H1 (cell line): ENCODE results near the gene L3HYPDH. TPM values are rescaled to one million over a fixed set of nuclear protein-coding genes. Genes with fewer than 3 reads are reported as not detected.

Source experiments
- CTCF ChIA-PET: fragments of 300-600 bp; sonication (Branson Sonifier 250); formaldehyde crosslinking; loops from one replicate; lab custom pipeline; 2021; ENCODE audit not compliant: partially characterized antibody; lab: Charles Lee
- POLR2A ChIA-PET: fragments of 300-600 bp; sonication (Branson Sonifier 250); formaldehyde crosslinking; loops from one replicate; lab custom pipeline; 2021; ENCODE audit warnings: inconsistent platforms; ENCODE audit not compliant: partially characterized antibody; lab: Charles Lee
- DNase-seq, 2 experiments: peaks; one replicate each; pipeline versions ENCODE4 v3.0.0 to v3.0.0-alpha.2; 2010 to 2022; ENCODE audit warnings: low spot score in 2 of 2, low read depth in 1 of 2, mixed read lengths in 1 of 2
- FAIRE-seq: peaks from 2 replicates; lab custom pipeline; 2011; peaks lifted over from hg19 to GRCh38; lab: Jason Lieb, UNC
- H2AFZ ChIP-seq: 2 replicates; pipeline ENCODE4 v1.8.1; 2012; ENCODE audit warnings: low read length, inconsistent platforms
- H2AK5ac ChIP-seq: 2 replicates; pipeline ENCODE4 v1.6.1; 2013; ENCODE audit warnings: low read depth, low read length
- H2BK120ac ChIP-seq: replicated peaks from 2 replicates; pipeline ENCODE3; 2013; ENCODE audit warnings: low read depth, low read length, inconsistent platforms
- H2BK12ac ChIP-seq: 2 replicates; pipeline ENCODE4 v1.6.1; 2013; ENCODE audit warnings: low read depth, low read length
- H2BK15ac ChIP-seq: 2 replicates; pipeline ENCODE4 v1.6.1; 2013; ENCODE audit warnings: low read length
- H2BK20ac ChIP-seq: 2 replicates; pipeline ENCODE4 v1.6.1; 2013; ENCODE audit warnings: low read length
- H2BK5ac ChIP-seq: 2 replicates; pipeline ENCODE4 v1.6.1; 2013; ENCODE audit warnings: low read depth, low read length
- H3K14ac ChIP-seq: 2 replicates; pipeline ENCODE4 v1.6.1; 2013; ENCODE audit warnings: inconsistent platforms; ENCODE audit not compliant: insufficient read length
- H3K18ac ChIP-seq: 2 replicates; pipeline ENCODE4 v1.6.1; 2013; ENCODE audit warnings: low read length; ENCODE audit errors: extremely low read depth
- H3K23ac ChIP-seq: 2 replicates; pipeline ENCODE4 v1.6.1; 2013; ENCODE audit warnings: inconsistent platforms; ENCODE audit not compliant: insufficient read length
- H3K23me2 ChIP-seq: 2 replicates; pipeline ENCODE4 v1.6.1; 2013; ENCODE audit warnings: low read depth, low read length
- H3K27ac ChIP-seq: 2 replicates; pipeline ENCODE4 v1.6.1; 2011; ENCODE audit warnings: low read depth, low read length, inconsistent platforms
- H3K27me3 ChIP-seq, 4 experiments: replicated peaks in 1 of 4; 1 replicate in 1 of 4; 2 replicates in 3 of 4; pipeline versions ENCODE4 v1.6.1 to v1.8.1; 2011 to 2013; ENCODE audit warnings: low read length in 3 of 4, mild to moderate bottlenecking in 3 of 4, inconsistent platforms in 2 of 4, mixed read lengths in 2 of 4, moderate library complexity in 1 of 4; ENCODE audit not compliant: control insufficient read depth in 3 of 4, insufficient read depth in 3 of 4; ENCODE audit errors: extremely low read depth in 1 of 4
- H3K36me3 ChIP-seq, 4 experiments: 2 replicates each; pipeline versions ENCODE4 v1.6.1 to v1.8.1; 2011 to 2013; ENCODE audit warnings: mild to moderate bottlenecking in 4 of 4, low read length in 3 of 4, moderate library complexity in 2 of 4, control low read depth in 1 of 4, inconsistent platforms in 1 of 4; ENCODE audit not compliant: insufficient read depth in 4 of 4, control insufficient read depth in 2 of 4
- H3K4ac ChIP-seq: replicated peaks from 2 replicates; pipeline ENCODE3; 2013; ENCODE audit warnings: low read length, low read depth, mixed read lengths, inconsistent platforms; ENCODE audit not compliant: insufficient read length
- H3K4me1 ChIP-seq, 4 experiments: replicated peaks in 1 of 4; 1 replicate in 1 of 4; 2 replicates in 3 of 4; pipeline versions ENCODE4 v1.6.1 to v1.8.1; 2011 to 2013; ENCODE audit warnings: low read length in 3 of 4, inconsistent platforms in 2 of 4, mixed read lengths in 1 of 4; ENCODE audit not compliant: insufficient read depth in 4 of 4, control insufficient read depth in 3 of 4
- H3K4me2 ChIP-seq, 2 experiments: 2 replicates each; pipeline versions ENCODE4 v1.6.1 to v1.8.1; 2011 to 2013; ENCODE audit warnings: low read depth in 2 of 2, low read length in 2 of 2, control low read depth in 1 of 2, inconsistent platforms in 1 of 2, mild to moderate bottlenecking in 1 of 2; ENCODE audit not compliant: insufficient read depth in 1 of 2
- H3K4me3 ChIP-seq, 4 experiments: fragments of 200-600, 300-600 bp in 1 of 4; sonication (generic), shearing (Covaris generic), sonication (Bioruptor Twin) in 1 of 4; 2 replicates each; pipeline versions ENCODE4 v1.5.1 to v1.8.1; 2011 to 2016; ENCODE audit warnings: low read length in 4 of 4, low read depth in 3 of 4, control low read depth in 2 of 4, inconsistent platforms in 2 of 4, mild to moderate bottlenecking in 2 of 4, mixed read lengths in 1 of 4, moderate library complexity in 1 of 4; ENCODE audit not compliant: insufficient read depth in 2 of 4; ENCODE audit errors: extremely low read depth in 1 of 4
- H3K56ac ChIP-seq: replicated peaks from 2 replicates; pipeline ENCODE3; 2013; ENCODE audit warnings: low read depth, mild to moderate bottlenecking, mixed read lengths, low read length, inconsistent platforms; ENCODE audit not compliant: insufficient read length
- H3K79me1 ChIP-seq: 2 replicates; pipeline ENCODE4 v1.6.1; 2013; ENCODE audit warnings: low read depth, low read length, control low read depth
- H3K79me2 ChIP-seq, 2 experiments: 2 replicates each; pipeline versions ENCODE4 v1.6.1 to v1.8.1; 2012 to 2013; ENCODE audit warnings: low read length in 2 of 2, mild to moderate bottlenecking in 2 of 2, inconsistent platforms in 1 of 2; ENCODE audit not compliant: insufficient read depth in 2 of 2, control insufficient read depth in 1 of 2
- H3K9ac ChIP-seq, 4 experiments: replicated peaks in 1 of 4; 1 replicate in 1 of 4; 2 replicates in 3 of 4; pipeline versions ENCODE4 v1.6.1 to v1.8.1; 2011 to 2013; ENCODE audit warnings: low read depth in 3 of 4, low read length in 3 of 4, control low read depth in 2 of 4, mild to moderate bottlenecking in 2 of 4, moderate library complexity in 2 of 4, inconsistent platforms in 1 of 4; ENCODE audit errors: extremely low read depth in 1 of 4
- H3K9me3 ChIP-seq, 2 experiments: 2 replicates each; pipeline versions ENCODE4 v1.6.1 to v1.8.1; 2012 to 2013; ENCODE audit warnings: mild to moderate bottlenecking in 2 of 2, moderate library complexity in 2 of 2, control low read depth in 1 of 2, inconsistent platforms in 1 of 2, low read depth in 1 of 2, low read length in 1 of 2, mixed read lengths in 1 of 2; ENCODE audit not compliant: insufficient read depth in 2 of 2
- H4K20me1 ChIP-seq, 2 experiments: replicated peaks in 1 of 2; 2 replicates each; pipeline versions ENCODE3 to v1.8.1; 2011 to 2013; ENCODE audit warnings: inconsistent platforms in 2 of 2, low read length in 2 of 2, mild to moderate bottlenecking in 1 of 2; ENCODE audit not compliant: insufficient read depth in 2 of 2, control insufficient read depth in 1 of 2
- H4K5ac ChIP-seq: 2 replicates; pipeline ENCODE4 v1.6.1; 2013; ENCODE audit warnings: low read length, low read depth, mixed read lengths, inconsistent platforms; ENCODE audit not compliant: insufficient read length
- H4K8ac ChIP-seq: 2 replicates; pipeline ENCODE4 v1.8.0; 2013; ENCODE audit warnings: mild to moderate bottlenecking, moderate library complexity, low read length, inconsistent platforms; ENCODE audit not compliant: insufficient read depth; ENCODE audit errors: extremely low read depth
- H4K91ac ChIP-seq: replicated peaks from 2 replicates; pipeline ENCODE3; 2013; ENCODE audit warnings: low read length, mixed read lengths, inconsistent platforms; ENCODE audit not compliant: insufficient read length
- GTF2F1 ChIP-seq: IDR thresholded peaks from 2 replicates; pipeline ENCODE4 v1.6.1; 2012; ENCODE audit warnings: low read depth, low read length, improper control_type of control experiment, borderline replicate concordance
- MAX ChIP-seq: IDR thresholded peaks from 2 replicates; pipeline ENCODE4 v1.6.1; 2012; ENCODE audit warnings: inconsistent platforms
- WGBS, 2 experiments: shearing (Covaris generic) in 1 of 2; methylation state at CpG; one replicate each; pipeline versions ENCODE4 v1.1.6 to v1.1.7; 2013 to 2015; ENCODE audit warnings: low lambda C conversion rate in 2 of 2, mixed read lengths in 2 of 2, inconsistent platforms in 1 of 2, low coverage in 1 of 2, missing lambda C conversion rate in 1 of 2; ENCODE audit not compliant: insufficient replicate concordance in 2 of 2, insufficient coverage in 1 of 2, insufficient read length in 1 of 2; ENCODE audit errors: extremely low coverage in 1 of 2, missing lambda C conversion rate in 1 of 2; 5-methylcytosine and 5-hydroxymethylcytosine counted together
- polyA plus RNA-seq, 7 experiments: library from polyadenylated mRNA; depleted of rRNA in 3 of 7; stranded (reverse) in 5 of 7; unstranded in 2 of 7; fragments of >200 nt in 5 of 7; fragments of 200-250 nt in 2 of 7; gene quantifications; 1 replicate in 5 of 7; 2 replicates in 1 of 7; 4 replicates in 1 of 7; pipeline versions ENCODE4 v1.2.1 to v1.2.3, GENCODE V29; 2011 to 2013; ENCODE audit warnings: missing spikeins in 2 of 7, mixed read lengths in 2 of 7
- total RNA-seq: library from RNA; stranded (reverse); fragmentation: NEBNext Ultra II Directional; extraction: Animal tissue kit (Norgen Biotek cat#: 25700); gene quantifications from 2 replicates; pipeline ENCODE4 v1.2.1, GENCODE V29; 2021

The L3HYPDH gene
- total and polyA plus RNA-seq, 2 of the 8 experiments (the other 6 are each of a cell fraction or from before 2014, with no cell fraction given), result 11.2 to 15.8 TPM

GRCh38 chr14:59465316-59466135 is 18.7 kb downstream of the L3HYPDH start, which contains the start of gene GPR135:
TSS of gene GPR135 (minus strand) at chr14:59465380. CDS start at chr14:59465226, 154 bp downstream.
- Histone ChIP-seq H3K18ac (no peak within 1 kb of the TSS), H3K23ac (no peak within 1 kb of the TSS), H3K4me1 (peaks cover 0 to 10% (median 4%) of the 10 kb centered on the region in 4 experiments; a peak in 4 of 7 replicates), H2BK20ac (no peak within 1 kb of the TSS), H3K27ac (no peak within 1 kb of the TSS), H2AFZ (peak within 1 kb of the TSS; percentile 89; the same call in 1 of the 2 replicates), H3K79me1 (no peaks in the 10 kb centered on the region), H3K36me3 (peaks cover 0 to 2% (median 0%) of the 10 kb centered on the region in 4 experiments; a peak in 1 of 8 replicates), H4K91ac (no peak within 1 kb of the TSS), H2BK5ac (no peak within 1 kb of the TSS), H3K4me3 (peak within 1 kb of the TSS; percentile 46 to 74 (median 53)), H2BK120ac (no peak within 1 kb of the TSS), H3K4ac (peak within 1 kb of the TSS; percentile 82), H4K5ac (no peak within 1 kb of the TSS), H3K9me3 (no peaks in the 10 kb centered on the region), H3K9ac (peak within 1 kb of the TSS in 1 of 4 experiments; percentile 35; a peak in 2 of 7 replicates), H4K20me1 (peaks cover 0 to 12% of the 10 kb centered on the region in 2 experiments), H3K79me2 (no peaks in the 10 kb centered on the region), H4K8ac (peak within 1 kb of the TSS; percentile 76; the same call in 1 of the 2 replicates), H3K14ac (no peak within 1 kb of the TSS), H2BK12ac (peak within 1 kb of the TSS; percentile 87; the same call in 1 of the 2 replicates), H3K4me2 (peak within 1 kb of the TSS; percentile 75 to 97), H3K56ac (no peak within 1 kb of the TSS), H2BK15ac (no peak within 1 kb of the TSS), H3K23me2 (peaks cover 15% of the 10 kb centered on the region; the same call in 1 of the 2 replicates), H2AK5ac (no peak within 1 kb of the TSS), H3K27me3 (peaks cover 0 to 23% (median 13%) of the 10 kb centered on the region in 4 experiments; a peak in 6 of 7 replicates)
- DNase-seq, result no peak
- WGBS, 2 experiments, result 28% methylated on average over 31 of the region's 40 CpGs; no CpG with 5 or more reads in 1 of the 2 experiments
- peak; percentile 25; the same call in 1 of the 2 replicates for TF ChIP-seq MAX
- no peak for TF ChIP-seq GTF2F1
- ChIA-PET CTCF (interaction anchor here (0.6 to 2.6 kb wide), 6 partner anchors 10 to 399 kb away, joined by 3 to 11 read pairs (median 3); no protein-coding TSS in a partner anchor), POLR2A (interaction anchor here (0.6 to 1.8 kb wide), 4 partner anchors 8 to 18 kb away, joined by 3 to 6 read pairs (median 6); partner anchors contain the start of genes JKAMP and L3HYPDH)
- FAIRE-seq, result no peak
